Endothelial cell (in vitro differentiated cells): ENCODE measurements around the gene KRABD2.

Experiments
- DNase-seq: peaks from one replicate; pipeline ENCODE4 v3.0.0; 2021; ENCODE audit warnings: low spot score
- H3K27ac Mint-ChIP-seq: one replicate; pipeline ENCODE4 v1.8.0; 2021; ENCODE audit warnings: mixed read lengths, inconsistent platforms; ENCODE audit not compliant: unreplicated experiment
- H3K27me3 Mint-ChIP-seq: one replicate; pipeline ENCODE4 v1.8.0; 2021; ENCODE audit warnings: mild to moderate bottlenecking, moderate library complexity, mixed read lengths, inconsistent platforms; ENCODE audit not compliant: unreplicated experiment
- H3K36me3 Mint-ChIP-seq: one replicate; pipeline ENCODE4 v1.8.0; 2021; ENCODE audit warnings: mild to moderate bottlenecking, low read depth, mixed read lengths, inconsistent platforms; ENCODE audit not compliant: unreplicated experiment
- H3K4me1 Mint-ChIP-seq: one replicate; pipeline ENCODE4 v1.8.0; 2021; ENCODE audit warnings: mild to moderate bottlenecking, mixed read lengths, inconsistent platforms; ENCODE audit not compliant: unreplicated experiment
- H3K4me3 Mint-ChIP-seq: one replicate; pipeline ENCODE4 v1.8.0; 2021; ENCODE audit warnings: mild to moderate bottlenecking, mixed read lengths, inconsistent platforms; ENCODE audit not compliant: unreplicated experiment
- H3K9me3 Mint-ChIP-seq: one replicate; pipeline ENCODE4 v1.8.0; 2021; ENCODE audit warnings: mixed read lengths, inconsistent platforms; ENCODE audit not compliant: unreplicated experiment
- TF ChIP-seq, protein P1 (sequence below): fragments of 200-600 bp; sonication (generic); IDR thresholded peaks from one replicate; pipeline ENCODE4 v1.5.0; 2021; ENCODE audit warnings: antibody characterized with exemption; ENCODE audit not compliant: unreplicated experiment

KRABD2 gene

DNA sequence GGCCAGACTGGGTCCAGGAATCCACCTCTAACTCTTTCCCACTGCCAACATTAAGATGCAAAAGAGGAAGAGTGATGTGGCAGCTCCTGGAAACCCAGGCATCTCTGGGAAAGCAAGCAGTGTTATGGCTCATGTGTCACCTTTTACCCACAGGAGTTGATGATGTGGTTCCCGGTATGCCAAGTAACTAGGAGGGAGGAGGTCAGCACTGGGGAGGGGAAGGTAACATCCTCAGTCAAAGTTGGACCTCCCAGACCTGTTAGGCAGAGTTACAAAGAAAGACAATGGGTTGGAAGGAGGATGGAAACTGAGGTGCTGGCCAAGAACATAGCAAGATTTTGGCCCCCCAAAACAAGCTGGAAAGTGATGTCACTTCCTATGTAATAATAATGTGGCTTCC lies 11.4 kb downstream of the KRABD2 start:
- Mint-ChIP-seq H3K4me3 (no peak overlapping the region), H3K4me1 (peaks cover 32% of the 10 kb centered on the region), H3K36me3 (peaks cover 13% of the 10 kb centered on the region), H3K9me3 (no peaks in the 10 kb centered on the region), H3K27ac (peak overlapping the region; percentile 70), H3K27me3 (no peaks in the 10 kb centered on the region)
- TF ChIP-seq, protein P1, sequence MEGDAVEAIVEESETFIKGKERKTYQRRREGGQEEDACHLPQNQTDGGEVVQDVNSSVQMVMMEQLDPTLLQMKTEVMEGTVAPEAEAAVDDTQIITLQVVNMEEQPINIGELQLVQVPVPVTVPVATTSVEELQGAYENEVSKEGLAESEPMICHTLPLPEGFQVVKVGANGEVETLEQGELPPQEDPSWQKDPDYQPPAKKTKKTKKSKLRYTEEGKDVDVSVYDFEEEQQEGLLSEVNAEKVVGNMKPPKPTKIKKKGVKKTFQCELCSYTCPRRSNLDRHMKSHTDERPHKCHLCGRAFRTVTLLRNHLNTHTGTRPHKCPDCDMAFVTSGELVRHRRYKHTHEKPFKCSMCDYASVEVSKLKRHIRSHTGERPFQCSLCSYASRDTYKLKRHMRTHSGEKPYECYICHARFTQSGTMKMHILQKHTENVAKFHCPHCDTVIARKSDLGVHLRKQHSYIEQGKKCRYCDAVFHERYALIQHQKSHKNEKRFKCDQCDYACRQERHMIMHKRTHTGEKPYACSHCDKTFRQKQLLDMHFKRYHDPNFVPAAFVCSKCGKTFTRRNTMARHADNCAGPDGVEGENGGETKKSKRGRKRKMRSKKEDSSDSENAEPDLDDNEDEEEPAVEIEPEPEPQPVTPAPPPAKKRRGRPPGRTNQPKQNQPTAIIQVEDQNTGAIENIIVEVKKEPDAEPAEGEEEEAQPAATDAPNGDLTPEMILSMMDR: no peak
- DNase-seq: no peak

DNA sequence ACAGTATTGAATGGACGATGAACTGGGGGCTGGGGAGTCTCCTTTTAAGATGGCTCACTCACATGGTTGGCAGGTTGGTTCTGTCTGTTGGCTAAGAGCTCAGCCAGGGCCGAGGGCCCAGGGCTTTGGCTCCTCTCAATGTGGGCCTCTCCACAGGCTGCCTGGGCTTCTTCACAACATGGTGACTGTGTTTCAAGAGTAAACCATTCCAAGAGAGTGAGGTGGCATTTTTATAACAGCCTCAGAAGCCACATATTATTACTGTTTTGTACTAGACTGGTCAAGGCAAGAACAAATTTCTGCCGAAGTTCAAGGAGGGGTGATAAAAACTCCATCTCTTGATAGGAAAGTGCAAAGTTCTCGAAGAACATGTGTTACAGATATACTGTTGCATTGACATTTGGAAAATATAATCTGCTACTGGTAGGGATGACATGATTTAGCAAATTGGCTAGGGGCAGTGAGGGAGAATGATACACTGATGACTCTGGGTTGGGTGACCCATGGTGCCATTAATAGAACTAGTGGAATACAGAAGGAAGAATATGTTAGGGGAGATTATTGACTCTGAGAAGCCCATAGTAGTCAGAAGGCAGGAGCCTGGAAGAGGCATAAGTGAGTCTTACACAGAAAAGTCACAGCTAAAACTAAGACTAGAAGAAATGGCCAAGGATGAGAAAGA lies 13.7 kb downstream of the KRABD2 start:
- H3K27ac Mint-ChIP-seq: peak overlapping the region; percentile 74

DNA sequence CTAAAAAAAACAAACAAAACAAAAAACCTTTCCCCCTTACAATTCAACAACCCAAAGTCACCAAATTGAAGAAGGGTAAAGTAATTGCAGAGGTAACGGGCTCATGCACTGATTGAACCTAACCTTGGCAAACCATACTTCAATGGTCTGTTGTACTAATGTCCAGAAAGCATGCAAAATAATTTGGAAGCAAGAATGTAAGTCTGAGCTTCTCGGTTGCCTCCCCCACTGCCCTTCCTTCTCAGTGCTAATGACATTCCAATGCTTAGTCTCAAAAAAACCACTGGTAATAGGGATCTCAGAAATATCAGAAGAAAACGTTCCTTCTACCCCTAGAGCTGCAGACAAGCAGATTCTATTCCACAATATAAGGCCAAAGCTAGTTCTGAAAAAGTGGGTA lies 15.8 kb downstream of the KRABD2 start:
- Mint-ChIP-seq H3K4me3 (peak overlapping the region; percentile 70), H3K27ac (peak overlapping the region; percentile 100), H3K36me3 (no peaks in the 10 kb centered on the region), H3K27me3 (peaks cover 1% of the 10 kb centered on the region), H3K4me1 (peaks cover 50% of the 10 kb centered on the region), H3K9me3 (no peaks in the 10 kb centered on the region)
- TF ChIP-seq, protein P1: no peak
- DNase-seq: no peak

More for the DNA sequence above, 13.7 kb downstream of the KRABD2 start:
- peaks cover 49% of the 10 kb centered on the region for H3K4me1 Mint-ChIP-seq
- H3K4me3 Mint-ChIP-seq: no peak overlapping the region
- H3K27me3 Mint-ChIP-seq: peaks cover 1% of the 10 kb centered on the region
- no peaks in the 10 kb centered on the region for H3K9me3 Mint-ChIP-seq
- DNase-seq: no peak
- no peaks in the 10 kb centered on the region for H3K36me3 Mint-ChIP-seq
- TF ChIP-seq, protein P1: no peak

DNA sequence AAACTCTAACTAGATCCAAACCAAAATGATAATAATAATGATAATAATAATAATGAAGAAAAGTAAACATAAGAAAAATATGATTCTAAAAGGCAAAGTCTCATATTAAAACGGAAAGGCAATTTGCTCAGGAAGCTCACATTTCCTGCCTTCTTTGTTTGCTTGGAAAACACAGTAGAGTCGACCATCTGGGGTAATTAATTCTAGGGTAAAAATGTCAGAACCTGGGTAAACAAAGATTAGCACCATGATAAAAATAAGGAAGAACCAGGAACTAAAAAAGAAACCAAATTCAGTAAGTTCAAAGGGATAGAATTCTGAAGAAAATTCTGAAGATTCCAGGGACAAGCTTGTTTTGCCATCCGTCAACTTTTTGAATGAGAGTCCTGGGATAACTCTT lies 16.2 kb downstream of the KRABD2 start:
- Mint-ChIP-seq H3K4me1 (peaks cover 48% of the 10 kb centered on the region), H3K4me3 (peak overlapping the region; percentile 70), H3K27ac (peak overlapping the region; percentile 100), H3K36me3 (no peaks in the 10 kb centered on the region), H3K27me3 (peaks cover 1% of the 10 kb centered on the region), H3K9me3 (no peaks in the 10 kb centered on the region)
- no peak for DNase-seq
- TF ChIP-seq, protein P1: no peak

DNA sequence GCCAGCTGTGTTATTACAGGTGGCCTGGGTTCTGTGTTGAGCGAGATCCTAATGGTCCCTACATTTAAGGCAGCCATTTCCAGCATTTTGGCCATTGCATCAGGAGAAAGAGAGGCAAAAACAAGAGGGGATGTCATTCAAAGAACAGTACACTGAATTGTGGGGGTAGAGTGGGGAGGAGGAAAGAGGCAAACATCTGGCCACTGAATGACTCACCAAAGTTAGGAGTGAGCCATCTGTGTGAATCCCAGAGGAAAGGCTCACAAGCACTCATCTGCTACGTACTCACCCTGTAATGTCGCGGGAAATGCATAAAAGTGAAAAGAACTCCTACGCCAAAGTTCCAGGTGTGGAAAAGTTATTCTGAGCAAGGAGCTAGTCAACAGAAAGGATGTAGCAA lies 16.7 kb downstream of the KRABD2 start:
- peaks cover 1% of the 10 kb centered on the region for H3K27me3 Mint-ChIP-seq
- peak overlapping the region; percentile 81 for H3K4me3 Mint-ChIP-seq
- H3K4me1 Mint-ChIP-seq: peaks cover 48% of the 10 kb centered on the region
- peak; percentile 31 for DNase-seq
- H3K9me3 Mint-ChIP-seq: no peaks in the 10 kb centered on the region
- TF ChIP-seq, protein P1: no peak
- peak overlapping the region; percentile 100 for H3K27ac Mint-ChIP-seq
- H3K36me3 Mint-ChIP-seq: no peaks in the 10 kb centered on the region
